Nephron progenitor cell (in vitro differentiated cells): ENCODE data around the gene WDR70.
"Not testable (repeated sequence)": the region's sequence is repeated elsewhere in the genome, so short reads cannot be mapped to it uniquely, and the experiment has no call there.

ENCODE experiments used
- DNase-seq: peaks from one replicate; pipeline ENCODE4 v3.0.0; 2021
- H3K27ac Mint-ChIP-seq: 2 replicates; pipeline ENCODE4 v1.8.0; 2021; ENCODE audit warnings: mild to moderate bottlenecking, moderate library complexity, mixed read lengths
- H3K27me3 Mint-ChIP-seq: 2 replicates; pipeline ENCODE4 v1.8.0; 2021; ENCODE audit warnings: mild to moderate bottlenecking, low read depth, mixed read lengths; ENCODE audit not compliant: poor library complexity
- H3K36me3 Mint-ChIP-seq: 2 replicates; pipeline ENCODE4 v1.8.0; 2021; ENCODE audit warnings: low read depth, mixed read lengths
- H3K4me1 Mint-ChIP-seq: 2 replicates; pipeline ENCODE4 v1.8.0; 2021; ENCODE audit warnings: mixed read lengths
- H3K4me3 Mint-ChIP-seq: 2 replicates; pipeline ENCODE4 v1.8.0; 2021; ENCODE audit warnings: mild to moderate bottlenecking, moderate library complexity, mixed read lengths
- H3K9me3 Mint-ChIP-seq: 2 replicates; pipeline ENCODE4 v1.8.0; 2021; ENCODE audit warnings: mild to moderate bottlenecking, moderate library complexity, mixed read lengths
- TF ChIP-seq, protein P1 (sequence below): fragments of 200-600 bp; sonication (generic); IDR thresholded peaks from 2 replicates; pipeline ENCODE4 v1.5.0; 2021; ENCODE audit warnings: antibody characterized with exemption

Gene WDR70

DNA sequence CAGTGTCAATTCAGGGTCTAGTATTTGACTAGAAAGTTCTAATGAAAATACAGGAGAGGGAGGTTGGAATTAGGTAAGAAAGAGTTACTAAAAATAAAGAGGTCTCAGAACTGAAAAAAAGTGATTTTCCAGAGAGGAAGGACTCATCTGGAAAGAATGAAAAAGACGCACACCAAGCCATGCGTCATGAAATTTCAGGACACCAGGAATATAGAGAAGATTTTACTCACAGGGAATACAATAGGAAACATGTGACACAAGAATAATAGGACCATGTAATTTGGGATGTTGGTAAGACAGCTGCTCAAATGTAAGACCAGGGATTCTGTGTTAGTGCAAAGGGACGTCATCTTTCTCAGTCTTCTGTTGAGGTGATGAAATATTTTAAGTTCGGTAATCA lies 236.1 kb downstream of the WDR70 start:
- H3K4me3 Mint-ChIP-seq, result no peak overlapping the region
- TF ChIP-seq, protein P1, sequence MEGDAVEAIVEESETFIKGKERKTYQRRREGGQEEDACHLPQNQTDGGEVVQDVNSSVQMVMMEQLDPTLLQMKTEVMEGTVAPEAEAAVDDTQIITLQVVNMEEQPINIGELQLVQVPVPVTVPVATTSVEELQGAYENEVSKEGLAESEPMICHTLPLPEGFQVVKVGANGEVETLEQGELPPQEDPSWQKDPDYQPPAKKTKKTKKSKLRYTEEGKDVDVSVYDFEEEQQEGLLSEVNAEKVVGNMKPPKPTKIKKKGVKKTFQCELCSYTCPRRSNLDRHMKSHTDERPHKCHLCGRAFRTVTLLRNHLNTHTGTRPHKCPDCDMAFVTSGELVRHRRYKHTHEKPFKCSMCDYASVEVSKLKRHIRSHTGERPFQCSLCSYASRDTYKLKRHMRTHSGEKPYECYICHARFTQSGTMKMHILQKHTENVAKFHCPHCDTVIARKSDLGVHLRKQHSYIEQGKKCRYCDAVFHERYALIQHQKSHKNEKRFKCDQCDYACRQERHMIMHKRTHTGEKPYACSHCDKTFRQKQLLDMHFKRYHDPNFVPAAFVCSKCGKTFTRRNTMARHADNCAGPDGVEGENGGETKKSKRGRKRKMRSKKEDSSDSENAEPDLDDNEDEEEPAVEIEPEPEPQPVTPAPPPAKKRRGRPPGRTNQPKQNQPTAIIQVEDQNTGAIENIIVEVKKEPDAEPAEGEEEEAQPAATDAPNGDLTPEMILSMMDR, result no peak
- no peaks in the 10 kb centered on the region for H3K36me3 Mint-ChIP-seq
- no peak overlapping the region for H3K27ac Mint-ChIP-seq
- H3K9me3 Mint-ChIP-seq, result no peaks in the 10 kb centered on the region
- H3K4me1 Mint-ChIP-seq, result no peaks in the 10 kb centered on the region
- no peaks in the 10 kb centered on the region for H3K27me3 Mint-ChIP-seq
- DNase-seq, result no peak

DNA sequence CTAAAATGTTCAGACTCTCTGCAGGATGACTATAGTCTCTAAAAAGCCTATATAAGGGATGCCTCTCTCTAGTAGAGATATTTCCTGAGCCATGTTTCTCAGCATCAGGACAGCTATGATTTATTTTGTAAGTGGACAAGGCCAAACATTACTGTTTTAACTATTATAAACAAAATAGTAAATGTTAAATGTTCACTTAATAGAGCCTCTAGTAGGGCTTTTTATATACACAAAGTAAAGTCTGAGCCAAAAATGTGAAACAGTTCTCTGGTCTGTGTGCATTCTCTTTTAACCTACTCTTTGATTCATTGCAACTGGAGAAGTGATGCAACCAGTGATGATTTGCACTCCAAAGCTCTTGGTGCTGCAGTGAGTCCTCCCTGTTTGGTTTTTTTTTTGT lies 240.2 kb downstream of the WDR70 start:
- H3K27me3 Mint-ChIP-seq, result no peaks in the 10 kb centered on the region
- H3K27ac Mint-ChIP-seq, result no peak overlapping the region
- no peak overlapping the region for H3K4me3 Mint-ChIP-seq
- H3K36me3 Mint-ChIP-seq, result peaks cover 11% of the 10 kb centered on the region
- H3K4me1 Mint-ChIP-seq, result no peaks in the 10 kb centered on the region
- TF ChIP-seq, protein P1, result no peak
- no peak for DNase-seq
- peaks cover 4% of the 10 kb centered on the region for H3K9me3 Mint-ChIP-seq

DNA sequence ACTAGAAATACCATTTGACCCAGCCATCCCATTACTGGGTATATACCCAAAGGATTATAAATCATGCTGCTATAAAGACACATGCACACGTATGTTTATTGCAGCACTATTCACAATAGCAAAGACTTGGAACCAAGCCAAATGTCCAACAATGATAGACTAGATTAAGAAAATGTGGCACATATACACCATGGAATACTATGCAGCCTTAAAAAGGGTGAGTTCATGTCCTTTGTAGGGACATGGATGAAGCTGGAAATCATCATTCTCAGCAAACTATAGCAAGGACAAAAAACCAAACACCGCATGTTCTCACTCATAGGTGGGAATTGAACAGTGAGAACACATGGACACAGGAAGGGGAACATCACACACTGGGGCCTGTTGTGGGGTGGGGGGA lies 243.2 kb downstream of the WDR70 start:
- H3K27me3 Mint-ChIP-seq, H3K4me1 Mint-ChIP-seq, H3K4me3 Mint-ChIP-seq, DNase-seq, H3K27ac Mint-ChIP-seq: not testable (repeated sequence)
- peaks cover 16% of the 10 kb centered on the region for H3K9me3 Mint-ChIP-seq
- H3K36me3 Mint-ChIP-seq, result peaks cover 26% of the 10 kb centered on the region

DNA sequence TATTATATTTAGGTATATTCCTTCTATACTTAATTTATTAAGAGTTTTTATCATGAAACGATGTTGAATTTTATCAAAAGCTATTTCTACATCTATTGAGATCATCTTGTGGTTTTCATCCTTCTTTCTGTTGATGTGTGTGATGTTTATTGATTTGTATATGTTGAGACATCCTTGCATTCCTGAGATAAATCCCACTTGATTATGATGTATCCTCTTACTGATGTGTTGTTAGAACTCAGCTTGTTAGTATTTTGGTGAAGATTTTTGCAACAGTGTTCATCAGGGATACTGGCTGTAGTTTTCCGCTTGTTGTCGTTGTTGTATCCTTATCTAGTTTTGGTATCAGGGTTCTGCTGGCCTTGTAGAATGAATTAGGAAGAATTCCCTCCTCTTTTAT lies 247.1 kb downstream of the WDR70 start:
- DNase-seq, result no peak
- Mint-ChIP-seq H3K27ac (no peak overlapping the region), H3K4me1 (no peaks in the 10 kb centered on the region), H3K36me3 (peaks cover 46% of the 10 kb centered on the region), H3K4me3 (no peak overlapping the region), H3K9me3 (peaks cover 40% of the 10 kb centered on the region), H3K27me3 (no peaks in the 10 kb centered on the region)
- TF ChIP-seq, protein P1, result no peak

DNA sequence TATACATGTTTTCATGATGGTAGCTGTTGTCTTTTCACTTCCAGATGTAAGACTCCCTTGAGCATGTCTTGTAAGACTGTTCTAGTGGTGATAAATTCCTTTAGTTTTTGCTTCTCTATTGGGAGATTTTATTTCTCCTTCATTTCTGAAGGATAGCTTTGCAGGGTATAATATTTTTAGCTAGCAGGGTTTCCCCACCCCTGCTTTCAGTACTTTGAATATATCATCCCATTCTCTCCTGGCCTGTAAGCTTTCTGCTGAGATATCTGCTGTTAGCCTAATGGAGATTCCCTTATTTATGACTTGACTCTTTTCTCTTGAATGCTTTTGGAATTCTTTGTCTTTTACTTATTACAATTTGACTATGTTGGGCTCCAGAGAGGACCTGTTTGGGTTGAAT lies 249.8 kb downstream of the WDR70 start:
- no peak for DNase-seq
- Mint-ChIP-seq H3K4me1 (no peaks in the 10 kb centered on the region), H3K27ac (no peak overlapping the region), H3K9me3 (peaks cover 40% of the 10 kb centered on the region), H3K4me3 (no peak overlapping the region), H3K27me3 (no peaks in the 10 kb centered on the region), H3K36me3 (peaks cover 41% of the 10 kb centered on the region)
- TF ChIP-seq, protein P1, result no peak

DNA sequence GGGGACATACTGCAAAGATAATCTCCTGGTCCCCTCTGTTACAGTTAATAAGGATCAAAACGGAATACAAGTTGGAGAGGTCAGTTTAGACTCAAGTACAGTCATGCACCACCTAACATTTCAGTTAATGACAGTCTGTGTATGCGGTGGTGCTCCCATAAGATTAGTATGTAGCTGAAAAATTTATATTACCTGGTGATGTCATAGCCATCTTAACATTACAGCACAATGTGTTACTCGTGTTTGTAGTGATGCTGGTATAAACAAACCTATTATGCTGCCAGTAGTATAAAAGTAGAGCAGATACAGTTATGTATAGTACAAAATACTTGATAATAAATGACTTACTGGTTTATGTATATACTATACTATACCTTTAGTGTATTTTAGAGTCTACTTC lies 252.8 kb downstream of the WDR70 start:
- no peaks in the 10 kb centered on the region for H3K27me3 Mint-ChIP-seq
- no peaks in the 10 kb centered on the region for H3K4me1 Mint-ChIP-seq
- no peak overlapping the region for H3K4me3 Mint-ChIP-seq
- peaks cover 36% of the 10 kb centered on the region for H3K36me3 Mint-ChIP-seq
- DNase-seq, result no peak
- no peak overlapping the region for H3K27ac Mint-ChIP-seq
- TF ChIP-seq, protein P1, result no peak
- H3K9me3 Mint-ChIP-seq, result peaks cover 31% of the 10 kb centered on the region
